Measurements from ENCODE around the gene SCCPDH.

The SCCPDH gene

GRCh38 chr1:246680696-246681130 lies 43.5 kb upstream of the SCCPDH start:
- Mint-ChIP-seq H3K4me3 (peak overlapping the region; percentile 10 to 41 (median 20)), H3K4me1 (peaks cover 56% of the 10 kb centered on the region), H3K27ac (peak overlapping the region; percentile 87 to 97 (median 94)), H3K36me3 (ENCODE audit: low read depth) (no peaks in the 10 kb centered on the region), H3K9me3 (no peaks in the 10 kb centered on the region), H3K27me3 (ENCODE audit: low read depth) (no peaks in the 10 kb centered on the region)
- TF ChIP-seq CTCF (IDR thresholded peaks at IDR 0.05; ENCODE audit: unreplicated experiment in 3 of 3), result no peak

- Mint-ChIP-seq H3K9me3 (no peaks in the 10 kb centered on the region), H3K36me3 (ENCODE audit: low read depth) (no peaks in the 10 kb centered on the region), H3K4me1 (peaks cover 51% of the 10 kb centered on the region), H3K4me3 (peak overlapping the region in 2 of 3 experiments; percentile 26 to 30), H3K27me3 (ENCODE audit: low read depth) (no peaks in the 10 kb centered on the region), H3K27ac (peak overlapping the region; percentile 87 to 94 (median 89))
- TF ChIP-seq CTCF (IDR thresholded peaks at IDR 0.05; ENCODE audit: unreplicated experiment in 3 of 3), result no peak
Observed at GRCh38 chr1:246681900-246682895, 42.0 kb upstream of the SCCPDH start.

GRCh38 chr1:246683521-246683920 lies 40.7 kb upstream of the SCCPDH start:
- peaks cover 44% of the 10 kb centered on the region for H3K4me1 Mint-ChIP-seq

GRCh38 chr1:246687002-246687401 lies 37.2 kb upstream of the SCCPDH start:
- Mint-ChIP-seq H3K9me3 (no peaks in the 10 kb centered on the region), H3K27ac (no peak overlapping the region), H3K4me3 (no peak overlapping the region), H3K36me3 (ENCODE audit: low read depth) (no peaks in the 10 kb centered on the region), H3K27me3 (ENCODE audit: low read depth) (no peaks in the 10 kb centered on the region), H3K4me1 (peaks cover 13% of the 10 kb centered on the region)
- no peak for TF ChIP-seq CTCF (IDR thresholded peaks at IDR 0.05; ENCODE audit: unreplicated experiment in 3 of 3)

More at GRCh38 chr1:246683521-246683920, 40.7 kb upstream of the SCCPDH start:
- Mint-ChIP-seq H3K27ac (peak overlapping the region; percentile 87 to 94 (median 89)), H3K9me3 (no peaks in the 10 kb centered on the region), H3K36me3 (ENCODE audit: low read depth) (no peaks in the 10 kb centered on the region), H3K4me3 (no peak overlapping the region), H3K27me3 (ENCODE audit: low read depth) (no peaks in the 10 kb centered on the region)
- no peak for TF ChIP-seq CTCF (IDR thresholded peaks at IDR 0.05; ENCODE audit: unreplicated experiment in 3 of 3)

GRCh38 chr1:246689409-246690008 lies 34.7 kb upstream of the SCCPDH start:
- Mint-ChIP-seq H3K36me3 (ENCODE audit: low read depth) (peaks cover under 1% of the 10 kb centered on the region), H3K4me3 (peak overlapping the region; percentile 39 to 61 (median 48)), H3K9me3 (peaks cover 10% of the 10 kb centered on the region), H3K4me1 (no peaks in the 10 kb centered on the region), H3K27ac (no peak overlapping the region), H3K27me3 (ENCODE audit: low read depth) (no peaks in the 10 kb centered on the region)
- peak; percentile 72 to 83 (median 75) for TF ChIP-seq CTCF (IDR thresholded peaks at IDR 0.05; ENCODE audit: unreplicated experiment in 3 of 3)
